ENCODE data around the gene LTBR. TPM values are rescaled to one million over a fixed set of nuclear protein-coding genes. Genes with fewer than 3 reads are reported as not detected.

LTBR gene
- polyA plus RNA-seq, 2 of the 4 experiments (the other 2 are of a cell fraction) = 57.3 to 110 TPM

- ChIA-PET POLR2A (no interaction called here), CTCF (interaction anchor here (0.7 to 1.7 kb wide), 6 partner anchors 23 to 164 kb away, joined by 3 to 7 read pairs (median 3); no protein-coding TSS in a partner anchor)
- Histone ChIP-seq H3K4me2 (no peak overlapping the region), H3K27ac (no peak overlapping the region), H3K4me3 (no peak overlapping the region), H3K9me3 (no peaks in the 10 kb centered on the region), H3K4me1 (no peaks in the 10 kb centered on the region)
- no peak for ATAC-seq
- DNase-seq (ENCODE audit: low read depth in 1 of 2, low spot score in 1 of 2) = no peak
- TF ChIP-seq NFE2L2 (conservative IDR thresholded peaks at IDR 0.05; ENCODE audit: low read length) (no peak), KDM1A (IDR thresholded peaks at IDR 0.05; ENCODE audit: low read depth) (no peak), CBX8 (IDR thresholded peaks at IDR 0.05) (no peak), TP53 (CRISPR knock-in tag; IDR thresholded peaks at IDR 0.05) (no peak), ESRRA (IDR thresholded peaks at IDR 0.05; ENCODE audit: borderline replicate concordance, low read length) (no peak), NPAS2 (CRISPR knock-in tag; IDR thresholded peaks at IDR 0.05; ENCODE audit: borderline replicate concordance) (no peak), BHLHE40 (IDR thresholded peaks at IDR 0.05; ENCODE audit: low read depth, low read length) (no peak), HOXA7 (CRISPR knock-in tag; IDR thresholded peaks at IDR 0.05) (no peak), MAZ (IDR thresholded peaks at IDR 0.05; ENCODE audit: borderline replicate concordance, low read depth, low read length) (no peak), NR3C1 (IDR thresholded peaks at IDR 0.05) (no peak), RFX5 (IDR thresholded peaks at IDR 0.05) (no peak), CHD4 (IDR thresholded peaks at IDR 0.05; ENCODE audit: borderline replicate concordance) (no peak), MAX (IDR thresholded peaks at IDR 0.05) (no peak), ZFP36 (IDR thresholded peaks at IDR 0.05; ENCODE audit: borderline replicate concordance, partially characterized antibody) (no peak), EHF (CRISPR knock-in tag; IDR thresholded peaks at IDR 0.05) (no peak), E2F6 (IDR thresholded peaks at IDR 0.05; ENCODE audit: borderline replicate concordance, low read depth) (no peak)
- WGBS (ENCODE audit: missing lambda C conversion rate) = 83% methylated on average over 7 of the region's 7 CpGs
- FAIRE-seq = no peak
Measured at GRCh38 chr12:6399884-6400644, 16.1 kb downstream of the LTBR start.

- ATAC-seq (no peak), FAIRE-seq (no peak), DNase-seq (ENCODE audit: low read depth in 1 of 2, low spot score in 1 of 2) (no peak)
- H3K4me3 ChIP-seq = no peak overlapping the region
- peaks cover 7% of the 10 kb centered on the region; the same call in 2 of the 3 replicates for H3K9me3 ChIP-seq
- 95% methylated on average over 5 of the region's 5 CpGs for WGBS (ENCODE audit: missing lambda C conversion rate)
- POLR2A ChIA-PET = no interaction called here
- no peak overlapping the region for H3K4me2 ChIP-seq
- no peak overlapping the region for H3K27ac ChIP-seq
- no peaks in the 10 kb centered on the region for H3K4me1 ChIP-seq
- CTCF ChIA-PET = interaction anchor here (0.6 to 1.3 kb wide), 2 partner anchors 34 to 61 kb away, joined by 3 to 6 read pairs; no protein-coding TSS in a partner anchor
- no peak for TF ChIP-seq RARB (CRISPR knock-in tag; IDR thresholded peaks at IDR 0.05)
- no peak for TF ChIP-seq RFX5 (IDR thresholded peaks at IDR 0.05)
- no peak for TF ChIP-seq JUNB (IDR thresholded peaks at IDR 0.05)
- no peak for TF ChIP-seq NFE2L2 (conservative IDR thresholded peaks at IDR 0.05; ENCODE audit: low read length)
- TF ChIP-seq RAD21 (conservative IDR thresholded peaks at IDR 0.05 in 1 of 2, IDR thresholded peaks at IDR 0.05 in 1 of 2) = no peak
- no peak for TF ChIP-seq BHLHE40 (IDR thresholded peaks at IDR 0.05; ENCODE audit: low read depth, low read length)
- no peak for TF ChIP-seq ESRRA (IDR thresholded peaks at IDR 0.05; ENCODE audit: borderline replicate concordance, low read length)
Measured at GRCh38 chr12:6404390-6404789, 20.4 kb downstream of the LTBR start.

GRCh38 chr12:6405963-6406362 is 22.0 kb downstream of the LTBR start:
- Histone ChIP-seq H3K9me3 (peaks cover 10% of the 10 kb centered on the region; the same call in 2 of the 3 replicates), H3K27ac (no peak overlapping the region), H3K4me3 (no peak overlapping the region), H3K4me1 (no peaks in the 10 kb centered on the region), H3K4me2 (no peak overlapping the region)
- DNase-seq (ENCODE audit: low read depth in 1 of 2, low spot score in 1 of 2) (no peak), ATAC-seq (no peak), FAIRE-seq (no peak)
- ChIA-PET POLR2A (no interaction called here), CTCF (interaction anchor here (0.9 to 1.0 kb wide), 2 partner anchors 17 to 132 kb away, joined by 3 to 4 read pairs; no protein-coding TSS in a partner anchor)
- 91% methylated on average over 6 of the region's 6 CpGs for WGBS (ENCODE audit: missing lambda C conversion rate)
- TF ChIP-seq SMC3 (IDR thresholded peaks at IDR 0.05) = no peak
- TF ChIP-seq KDM5A (IDR thresholded peaks at IDR 0.05) = no peak
- no peak for TF ChIP-seq BHLHE40 (IDR thresholded peaks at IDR 0.05; ENCODE audit: low read depth, low read length)
- no peak for TF ChIP-seq ESRRA (IDR thresholded peaks at IDR 0.05; ENCODE audit: borderline replicate concordance, low read length)
- TF ChIP-seq TP53 (CRISPR knock-in tag; IDR thresholded peaks at IDR 0.05) = no peak
- TF ChIP-seq HDAC2 (IDR thresholded peaks at IDR 0.05) = no peak
- TF ChIP-seq NFE2L2 (conservative IDR thresholded peaks at IDR 0.05; ENCODE audit: low read length) = no peak
- no peak for TF ChIP-seq HOXB13 (CRISPR knock-in tag; IDR thresholded peaks at IDR 0.05; ENCODE audit: low read depth)

Measured in A549 (cell line).